ENCODE measurements around the gene TEX30. TPM values are rescaled to one million over a fixed set of nuclear protein-coding genes. Genes with fewer than 3 reads are reported as not detected.
A peak's percentile ranks its signal among the peaks of the same experiment; 100 is the strongest.

TEX30 gene
- total RNA-seq, 5 donors from 2014 or later (not counting 1 experiment from before 2014, with no cell fraction given), result 5.5 to 8.6 (median 7.8) TPM

GRCh38 chr13:102742101-102742500, 31.5 kb downstream of the TEX30 start:
- ATAC-seq (replicated peaks in 1 of 4) (no peak), DNase-seq (no peak)
- H3K4me3 Mint-ChIP-seq, result no peak overlapping the region
- H3K27ac Mint-ChIP-seq, result no peak overlapping the region
- peaks cover 33 to 52% of the 10 kb centered on the region in 2 donors for H3K27me3 Mint-ChIP-seq
- H3K27ac ChIP-seq (ENCODE audit: low read length), result no peak overlapping the region
- no peaks in the 10 kb centered on the region for H3K36me3 ChIP-seq (ENCODE audit: control insufficient read depth in 2 of 2, extremely low read depth in 1 of 2, insufficient read depth in 1 of 2, low read length in 1 of 2)
- no peak overlapping the region for H3K4me3 ChIP-seq (ENCODE audit: control insufficient read depth in 1 of 2, extremely low read depth in 1 of 2, low read length in 1 of 2)
- H3K9me3 Mint-ChIP-seq, result peaks cover 12 to 33% (median 18%) of the 10 kb centered on the region in 3 donors
- H3K4me1 ChIP-seq (ENCODE audit: control insufficient read depth in 1 of 2, extremely low read depth in 1 of 2, insufficient read depth in 2 of 2, low read length in 2 of 2), result no peaks in the 10 kb centered on the region
- no peaks in the 10 kb centered on the region for H3K4me1 Mint-ChIP-seq
- H3K9me3 ChIP-seq, result peaks cover 3% of the 10 kb centered on the region
- peaks cover 5% of the 10 kb centered on the region for H3K36me3 Mint-ChIP-seq
- 71% methylated on average over 1 of the region's 1 CpG for WGBS (ENCODE audit: insufficient coverage)
- H3K27me3 ChIP-seq (replicated peaks in 1 of 2; ENCODE audit: control insufficient read depth in 2 of 2, extremely low read depth in 1 of 2, insufficient read depth in 2 of 2, low read length in 1 of 2), result no peaks in the 10 kb centered on the region
- POLR2A ChIA-PET, result no interaction called here
- CTCF ChIA-PET, result no interaction called here

DNA sequence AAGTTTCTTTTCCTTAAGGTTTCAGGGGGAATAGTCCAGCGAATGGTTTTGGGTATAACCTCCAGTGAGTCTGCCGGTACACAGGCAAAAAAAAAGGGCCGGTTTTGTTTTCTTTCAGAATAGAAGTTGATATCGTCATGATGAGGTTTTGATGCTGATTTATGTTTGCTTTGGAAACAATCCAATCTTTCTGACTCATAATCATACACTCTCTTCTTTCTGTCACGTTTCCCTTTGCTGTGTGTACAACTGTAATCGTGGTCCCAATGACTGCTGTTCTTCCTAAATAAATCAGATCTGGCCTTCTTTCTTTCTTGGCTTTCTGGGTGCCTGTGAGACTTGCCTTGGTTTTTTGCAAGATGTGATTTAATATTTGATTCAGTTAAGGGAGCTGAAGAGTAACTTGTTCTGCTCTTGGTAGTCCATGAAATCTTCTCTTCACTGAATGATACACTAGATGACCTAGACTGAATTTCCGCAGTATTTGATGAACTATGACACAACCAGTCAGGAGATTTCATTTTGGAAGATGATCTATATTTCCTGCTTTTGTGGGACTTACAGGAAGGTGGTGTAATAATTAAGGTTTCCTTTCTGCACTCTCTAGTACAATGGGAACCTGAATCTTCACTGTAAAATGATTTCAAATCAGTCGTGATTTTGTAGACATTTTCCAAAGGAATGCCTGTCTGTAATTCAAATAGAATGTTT, 43.9 kb downstream of the TEX30 start:
- ChIA-PET CTCF (no interaction called here), POLR2A (no interaction called here)
- DNase-seq (no peak), ATAC-seq (replicated peaks in 1 of 4) (no peak)
- Histone ChIP-seq H3K4me3 (ENCODE audit: control insufficient read depth in 1 of 2, extremely low read depth in 1 of 2, low read length in 1 of 2) (no peak overlapping the region), H3K27me3 (replicated peaks in 1 of 2; ENCODE audit: control insufficient read depth in 2 of 2, extremely low read depth in 1 of 2, insufficient read depth in 2 of 2, low read length in 1 of 2) (no peaks in the 10 kb centered on the region), H3K36me3 (ENCODE audit: control insufficient read depth in 2 of 2, extremely low read depth in 1 of 2, insufficient read depth in 1 of 2, low read length in 1 of 2) (no peaks in the 10 kb centered on the region), H3K27ac (ENCODE audit: low read length) (no peak overlapping the region), H3K9me3 (no peaks in the 10 kb centered on the region), H3K4me1 (ENCODE audit: control insufficient read depth in 1 of 2, extremely low read depth in 1 of 2, insufficient read depth in 2 of 2, low read length in 2 of 2) (no peaks in the 10 kb centered on the region)
- Mint-ChIP-seq H3K9me3 (no peaks in the 10 kb centered on the region), H3K27me3 (peaks cover 10 to 14% of the 10 kb centered on the region in 2 donors), H3K4me1 (peaks cover 0 to 5% (median 3%) of the 10 kb centered on the region in 3 donors), H3K4me3 (no peak overlapping the region), H3K27ac (no peak overlapping the region), H3K36me3 (no peaks in the 10 kb centered on the region)
- no CpG with 5 or more reads among the region's 8 CpGs for WGBS (ENCODE audit: insufficient coverage)

DNA sequence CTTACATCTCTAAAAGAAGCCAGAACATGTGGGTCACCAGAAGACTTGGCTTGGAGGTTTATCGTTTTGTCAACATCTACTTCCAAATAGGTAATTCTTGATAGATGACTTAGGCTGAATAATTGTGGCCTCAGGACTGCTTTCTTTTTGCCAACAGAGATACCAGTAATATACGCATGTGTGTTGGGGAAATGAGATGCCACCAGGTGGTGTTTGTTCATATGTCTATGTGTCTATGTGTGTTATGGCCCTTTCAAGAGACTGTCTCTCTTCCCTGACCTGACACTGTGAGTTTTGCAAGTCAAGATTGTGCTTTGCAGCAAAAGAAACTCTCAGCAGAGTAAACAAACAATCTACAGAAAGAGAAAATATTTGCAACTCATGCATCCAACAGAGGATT, 47.2 kb downstream of the TEX30 start:
- no peak overlapping the region for H3K27ac ChIP-seq (ENCODE audit: low read length)
- H3K36me3 ChIP-seq (ENCODE audit: control insufficient read depth in 2 of 2, extremely low read depth in 1 of 2, insufficient read depth in 1 of 2, low read length in 1 of 2), result no peaks in the 10 kb centered on the region
- ATAC-seq (replicated peaks in 1 of 4) (peak in 1 of 4 experiments; percentile 23), DNase-seq (peak in 1 of 35 experiments; percentile 28)
- no peak overlapping the region for H3K27ac Mint-ChIP-seq
- H3K4me1 Mint-ChIP-seq, result peaks cover 0 to 7% (median 3%) of the 10 kb centered on the region in 3 donors
- H3K27me3 Mint-ChIP-seq, result peaks cover 6 to 7% of the 10 kb centered on the region in 2 donors
- H3K4me3 Mint-ChIP-seq, result no peak overlapping the region
- H3K9me3 ChIP-seq, result no peaks in the 10 kb centered on the region
- no peak overlapping the region for H3K4me3 ChIP-seq (ENCODE audit: control insufficient read depth in 1 of 2, extremely low read depth in 1 of 2, low read length in 1 of 2)
- no peaks in the 10 kb centered on the region for H3K36me3 Mint-ChIP-seq
- no peaks in the 10 kb centered on the region for H3K4me1 ChIP-seq (ENCODE audit: control insufficient read depth in 1 of 2, extremely low read depth in 1 of 2, insufficient read depth in 2 of 2, low read length in 2 of 2)
- no peaks in the 10 kb centered on the region for H3K27me3 ChIP-seq (replicated peaks in 1 of 2; ENCODE audit: control insufficient read depth in 2 of 2, extremely low read depth in 1 of 2, insufficient read depth in 2 of 2, low read length in 1 of 2)
- CTCF ChIA-PET, result interaction anchor here in 1 of 2 donors (0.7 kb wide), 1 partner anchor 174 kb away, joined by 3 read pairs; no protein-coding TSS in a partner anchor
- no peaks in the 10 kb centered on the region for H3K9me3 Mint-ChIP-seq
- WGBS (ENCODE audit: insufficient coverage), result no CpG with 5 or more reads among the region's 2 CpGs
- POLR2A ChIA-PET, result no interaction called here

DNA sequence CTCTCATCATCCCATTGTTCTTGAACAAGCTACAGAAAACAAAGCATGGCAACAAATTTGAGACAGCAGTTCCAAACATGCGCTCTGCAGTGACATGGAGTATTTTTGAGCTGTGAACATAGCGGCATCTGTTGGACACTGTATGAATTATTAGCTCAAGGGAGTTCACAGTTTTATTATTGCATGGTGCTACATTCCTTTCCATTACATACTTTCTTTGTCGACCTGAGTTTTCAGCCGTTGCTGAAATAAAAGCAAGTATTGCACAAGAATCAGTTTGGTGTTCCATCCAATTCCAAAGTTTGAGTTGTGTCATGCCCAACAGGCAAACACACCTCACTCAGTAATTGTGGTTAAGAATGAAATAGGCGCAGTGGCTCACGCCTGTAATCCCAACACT, 48.7 kb downstream of the TEX30 start:
- Mint-ChIP-seq H3K4me3 (no peak overlapping the region), H3K36me3 (no peaks in the 10 kb centered on the region), H3K27ac (no peak overlapping the region), H3K4me1 (peaks cover 0 to 7% (median 3%) of the 10 kb centered on the region in 3 donors), H3K27me3 (peaks cover 5 to 6% of the 10 kb centered on the region in 2 donors), H3K9me3 (no peaks in the 10 kb centered on the region)
- CTCF ChIA-PET, result interaction anchor here in 1 of 2 donors (0.5 to 1.5 kb wide), 5 partner anchors 123 to 145 kb away, joined by 3 to 12 read pairs (median 5); no protein-coding TSS in a partner anchor
- Histone ChIP-seq H3K27me3 (replicated peaks in 1 of 2; ENCODE audit: control insufficient read depth in 2 of 2, extremely low read depth in 1 of 2, insufficient read depth in 2 of 2, low read length in 1 of 2) (no peaks in the 10 kb centered on the region), H3K27ac (ENCODE audit: low read length) (no peak overlapping the region), H3K4me1 (ENCODE audit: control insufficient read depth in 1 of 2, extremely low read depth in 1 of 2, insufficient read depth in 2 of 2, low read length in 2 of 2) (no peaks in the 10 kb centered on the region), H3K4me3 (ENCODE audit: control insufficient read depth in 1 of 2, extremely low read depth in 1 of 2, low read length in 1 of 2) (no peak overlapping the region), H3K36me3 (ENCODE audit: control insufficient read depth in 2 of 2, extremely low read depth in 1 of 2, insufficient read depth in 1 of 2, low read length in 1 of 2) (no peaks in the 10 kb centered on the region), H3K9me3 (no peaks in the 10 kb centered on the region)
- ATAC-seq (replicated peaks in 1 of 4), result no peak
- no CpG with 5 or more reads among the region's 6 CpGs for WGBS (ENCODE audit: insufficient coverage)
- POLR2A ChIA-PET, result no interaction called here
- DNase-seq, result peak in 1 of 35 experiments; percentile 40

GRCh38 chr13:102721800-102722231, 51.8 kb downstream of the TEX30 start:
- Mint-ChIP-seq H3K4me3 (no peak overlapping the region), H3K9me3 (no peaks in the 10 kb centered on the region), H3K4me1 (peaks cover 0 to 2% (median 0%) of the 10 kb centered on the region in 3 donors), H3K27me3 (peaks cover 9 to 10% of the 10 kb centered on the region in 2 donors), H3K27ac (no peak overlapping the region), H3K36me3 (no peaks in the 10 kb centered on the region)
- H3K27ac ChIP-seq (ENCODE audit: low read length), result no peak overlapping the region
- no peaks in the 10 kb centered on the region for H3K4me1 ChIP-seq (ENCODE audit: control insufficient read depth in 1 of 2, extremely low read depth in 1 of 2, insufficient read depth in 2 of 2, low read length in 2 of 2)
- H3K36me3 ChIP-seq (ENCODE audit: control insufficient read depth in 2 of 2, extremely low read depth in 1 of 2, insufficient read depth in 1 of 2, low read length in 1 of 2), result no peaks in the 10 kb centered on the region
- 0% methylated on average over 1 of the region's 1 CpG for WGBS (ENCODE audit: insufficient coverage)
- H3K9me3 ChIP-seq, result no peaks in the 10 kb centered on the region
- peaks cover 0 to 4% of the 10 kb centered on the region in 2 experiments for H3K27me3 ChIP-seq (replicated peaks in 1 of 2; ENCODE audit: control insufficient read depth in 2 of 2, extremely low read depth in 1 of 2, insufficient read depth in 2 of 2, low read length in 1 of 2)
- peak in 3 of 35 experiments; percentile 2 to 52 (median 19) for DNase-seq
- CTCF ChIA-PET, result interaction anchor here in 1 of 2 donors (0.7 to 0.8 kb wide), 2 partner anchors 125 to 143 kb away, joined by 3 read pairs; no protein-coding TSS in a partner anchor
- POLR2A ChIA-PET, result interaction anchor here (0.6 kb wide), 2 partner anchors 26 to 128 kb away, joined by 3 to 7 read pairs; no protein-coding TSS in a partner anchor
- peak in 1 of 4 experiments; percentile 32 for ATAC-seq (replicated peaks in 1 of 4)
- H3K4me3 ChIP-seq (ENCODE audit: control insufficient read depth in 1 of 2, extremely low read depth in 1 of 2, low read length in 1 of 2), result no peak overlapping the region

DNA sequence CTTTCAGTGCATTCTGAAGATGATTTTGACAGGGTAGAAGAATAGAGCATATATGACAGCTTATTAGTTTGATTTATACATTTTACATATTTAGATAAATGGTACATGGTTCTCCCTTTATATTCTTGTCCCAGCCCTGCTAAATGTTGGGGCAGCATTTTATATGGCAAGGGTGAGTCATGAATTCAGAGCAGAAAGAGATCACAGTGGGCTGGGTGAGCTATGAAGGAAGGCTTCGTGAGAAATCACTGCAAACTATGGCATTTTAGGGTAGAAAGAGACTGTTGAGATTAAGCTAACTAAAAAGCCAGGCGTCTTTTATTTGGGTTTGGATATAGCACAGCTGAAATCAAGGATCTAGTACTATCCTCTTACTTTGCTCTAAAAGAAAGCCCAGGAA, 54.8 kb downstream of the TEX30 start:
- ChIA-PET POLR2A (no interaction called here), CTCF (interaction anchor here in 1 of 2 donors (0.6 kb wide), 1 partner anchor 1574 kb away, joined by 3 read pairs; no protein-coding TSS in a partner anchor)
- no peaks in the 10 kb centered on the region for H3K36me3 Mint-ChIP-seq
- Histone ChIP-seq H3K4me3 (ENCODE audit: control insufficient read depth in 1 of 2, extremely low read depth in 1 of 2, low read length in 1 of 2) (no peak overlapping the region), H3K27ac (ENCODE audit: low read length) (no peak overlapping the region), H3K9me3 (no peaks in the 10 kb centered on the region), H3K27me3 (replicated peaks in 1 of 2; ENCODE audit: control insufficient read depth in 2 of 2, extremely low read depth in 1 of 2, insufficient read depth in 2 of 2, low read length in 1 of 2) (peaks cover 0 to 4% of the 10 kb centered on the region in 2 experiments), H3K4me1 (ENCODE audit: control insufficient read depth in 1 of 2, extremely low read depth in 1 of 2, insufficient read depth in 2 of 2, low read length in 2 of 2) (no peaks in the 10 kb centered on the region), H3K36me3 (ENCODE audit: control insufficient read depth in 2 of 2, extremely low read depth in 1 of 2, insufficient read depth in 1 of 2, low read length in 1 of 2) (no peaks in the 10 kb centered on the region)
- ATAC-seq (replicated peaks in 1 of 4), result no peak
- peaks cover 0 to 2% (median 0%) of the 10 kb centered on the region in 3 donors for H3K4me1 Mint-ChIP-seq
- no peak overlapping the region for H3K4me3 Mint-ChIP-seq
- peaks cover 7 to 8% of the 10 kb centered on the region in 2 donors for H3K27me3 Mint-ChIP-seq
- 57% methylated on average over 1 of the region's 2 CpGs for WGBS (ENCODE audit: insufficient coverage)
- H3K9me3 Mint-ChIP-seq, result no peaks in the 10 kb centered on the region
- no peak overlapping the region for H3K27ac Mint-ChIP-seq
- no peak for DNase-seq

All from T-cell (primary cell).